Mammary epithelial cell (primary cell): ENCODE measurements around the gene ATP8A2.

Experiments
- EZH2 ChIP-seq: IDR thresholded peaks from 2 replicates; pipeline ENCODE4 v1.6.1; 2012; ENCODE audit warnings: low read length, inconsistent platforms, borderline replicate concordance
- TF ChIP-seq, protein P1 (sequence below), 2 donors: IDR thresholded peaks in 1 of 2; conservative IDR thresholded peaks in 1 of 2; 2 replicates each; pipeline ENCODE4 v1.5.1; 2011 to 2012; ENCODE audit warnings: inconsistent platforms in 2 of 2, low read length in 2 of 2, mild to moderate bottlenecking in 2 of 2, control low read depth in 1 of 2, low read depth in 1 of 2; ENCODE audit not compliant: insufficient read depth in 1 of 2; ENCODE audit errors: extremely low read depth in 1 of 2

DNA sequence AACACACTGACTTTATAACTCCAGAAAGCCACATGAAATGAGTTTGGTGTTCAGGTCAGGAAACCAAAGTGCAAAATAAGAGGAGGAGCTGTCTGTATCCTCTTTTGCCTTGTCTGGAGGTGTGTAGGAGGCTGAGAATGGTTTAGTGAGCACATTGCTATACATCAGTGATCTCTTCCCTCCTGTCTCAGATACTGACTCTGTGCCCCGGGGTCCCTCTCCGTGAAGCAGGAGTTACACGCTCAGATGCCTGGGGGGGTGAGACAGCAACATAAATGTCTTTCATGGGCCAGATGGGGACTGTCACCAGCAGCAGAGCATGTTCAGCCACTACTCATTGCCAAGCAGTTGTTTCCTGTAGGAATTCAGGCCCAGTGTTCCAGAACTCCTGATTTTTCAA is 285.4 kb downstream of the ATP8A2 start:
- no peak for TF ChIP-seq EZH2
- TF ChIP-seq, protein P1, sequence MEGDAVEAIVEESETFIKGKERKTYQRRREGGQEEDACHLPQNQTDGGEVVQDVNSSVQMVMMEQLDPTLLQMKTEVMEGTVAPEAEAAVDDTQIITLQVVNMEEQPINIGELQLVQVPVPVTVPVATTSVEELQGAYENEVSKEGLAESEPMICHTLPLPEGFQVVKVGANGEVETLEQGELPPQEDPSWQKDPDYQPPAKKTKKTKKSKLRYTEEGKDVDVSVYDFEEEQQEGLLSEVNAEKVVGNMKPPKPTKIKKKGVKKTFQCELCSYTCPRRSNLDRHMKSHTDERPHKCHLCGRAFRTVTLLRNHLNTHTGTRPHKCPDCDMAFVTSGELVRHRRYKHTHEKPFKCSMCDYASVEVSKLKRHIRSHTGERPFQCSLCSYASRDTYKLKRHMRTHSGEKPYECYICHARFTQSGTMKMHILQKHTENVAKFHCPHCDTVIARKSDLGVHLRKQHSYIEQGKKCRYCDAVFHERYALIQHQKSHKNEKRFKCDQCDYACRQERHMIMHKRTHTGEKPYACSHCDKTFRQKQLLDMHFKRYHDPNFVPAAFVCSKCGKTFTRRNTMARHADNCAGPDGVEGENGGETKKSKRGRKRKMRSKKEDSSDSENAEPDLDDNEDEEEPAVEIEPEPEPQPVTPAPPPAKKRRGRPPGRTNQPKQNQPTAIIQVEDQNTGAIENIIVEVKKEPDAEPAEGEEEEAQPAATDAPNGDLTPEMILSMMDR (conservative IDR thresholded peaks at IDR 0.05 in 1 of 2, IDR thresholded peaks at IDR 0.05 in 1 of 2; ENCODE audit: extremely low read depth in 1 of 2, insufficient read depth in 1 of 2, low read depth in 1 of 2, low read length in 2 of 2): no peak
